LNCAP (cell line): Measurements from ENCODE around the gene ACSM6.

Experiments
- TF ChIP-seq, protein P1 (sequence below): fragments of 450-650 bp; IDR thresholded peaks from 2 replicates; pipeline ENCODE4 v1.5.1; 2017; ENCODE audit warnings: mild to moderate bottlenecking

Gene ACSM6

GRCh38 chr10:95273393-95274312 lies 79.6 kb downstream of the ACSM6 start:
- TF ChIP-seq, protein P1, sequence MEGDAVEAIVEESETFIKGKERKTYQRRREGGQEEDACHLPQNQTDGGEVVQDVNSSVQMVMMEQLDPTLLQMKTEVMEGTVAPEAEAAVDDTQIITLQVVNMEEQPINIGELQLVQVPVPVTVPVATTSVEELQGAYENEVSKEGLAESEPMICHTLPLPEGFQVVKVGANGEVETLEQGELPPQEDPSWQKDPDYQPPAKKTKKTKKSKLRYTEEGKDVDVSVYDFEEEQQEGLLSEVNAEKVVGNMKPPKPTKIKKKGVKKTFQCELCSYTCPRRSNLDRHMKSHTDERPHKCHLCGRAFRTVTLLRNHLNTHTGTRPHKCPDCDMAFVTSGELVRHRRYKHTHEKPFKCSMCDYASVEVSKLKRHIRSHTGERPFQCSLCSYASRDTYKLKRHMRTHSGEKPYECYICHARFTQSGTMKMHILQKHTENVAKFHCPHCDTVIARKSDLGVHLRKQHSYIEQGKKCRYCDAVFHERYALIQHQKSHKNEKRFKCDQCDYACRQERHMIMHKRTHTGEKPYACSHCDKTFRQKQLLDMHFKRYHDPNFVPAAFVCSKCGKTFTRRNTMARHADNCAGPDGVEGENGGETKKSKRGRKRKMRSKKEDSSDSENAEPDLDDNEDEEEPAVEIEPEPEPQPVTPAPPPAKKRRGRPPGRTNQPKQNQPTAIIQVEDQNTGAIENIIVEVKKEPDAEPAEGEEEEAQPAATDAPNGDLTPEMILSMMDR, result no peak

GRCh38 chr10:95275726-95276366 lies 81.8 kb downstream of the ACSM6 start:
- TF ChIP-seq, protein P1, result no peak

DNA sequence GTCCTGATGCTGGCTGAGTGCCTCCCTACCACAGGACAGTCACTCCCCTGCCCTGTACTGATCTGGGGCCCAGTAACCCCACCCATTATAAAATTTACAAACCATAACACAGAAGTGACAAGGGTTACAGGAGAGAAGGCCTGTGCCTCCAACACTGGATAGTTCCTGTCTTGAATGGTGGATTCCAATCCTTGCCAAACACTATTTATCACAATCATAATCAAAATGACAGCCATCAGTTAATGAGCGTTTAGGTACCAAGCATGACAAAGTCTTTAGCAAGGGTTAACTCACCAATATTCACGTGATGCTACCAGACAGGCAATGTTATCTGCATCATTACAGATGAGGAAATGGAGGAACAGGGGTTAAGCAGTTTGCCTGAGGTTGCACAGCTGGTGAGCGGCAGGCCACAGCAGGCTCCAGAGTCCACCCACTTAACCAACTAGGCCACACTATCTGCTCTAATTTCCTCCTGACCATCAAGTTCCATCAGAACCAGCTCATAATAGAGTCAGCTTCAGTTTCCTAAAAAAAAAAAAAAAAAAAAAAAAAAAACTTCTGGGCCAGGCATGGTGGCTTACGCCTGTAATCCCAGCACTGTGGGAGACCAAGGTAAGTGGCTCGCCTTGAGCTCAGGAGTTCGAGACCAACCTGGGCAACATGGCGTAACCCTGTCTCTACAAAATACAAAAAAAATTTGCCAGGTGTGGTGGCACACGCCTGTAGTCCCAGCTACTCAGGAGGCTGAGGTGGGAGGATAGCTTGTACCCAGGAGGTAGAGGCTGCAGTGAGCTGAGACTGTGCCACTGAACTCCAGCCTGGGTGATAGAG lies 82.5 kb downstream of the ACSM6 start:
- TF ChIP-seq, protein P1, result no peak

DNA sequence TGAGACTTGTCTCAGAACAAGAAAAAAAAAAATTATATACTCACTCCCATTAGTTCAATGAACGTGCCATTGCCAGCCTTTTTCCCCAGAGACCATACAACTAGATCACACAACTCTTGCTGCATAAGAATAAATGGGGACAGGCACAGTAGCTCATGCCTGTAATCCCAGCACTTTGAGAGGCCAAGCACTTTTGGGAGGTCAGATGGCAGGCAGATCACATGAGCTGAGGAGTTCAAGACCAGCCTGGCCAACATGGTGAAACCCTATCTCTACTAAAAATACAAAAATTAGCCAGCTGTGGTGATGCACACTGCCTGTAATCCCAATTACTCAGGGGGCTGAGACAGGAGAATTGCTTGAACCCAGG lies 83.1 kb downstream of the ACSM6 start:
- TF ChIP-seq, protein P1, result no peak

DNA sequence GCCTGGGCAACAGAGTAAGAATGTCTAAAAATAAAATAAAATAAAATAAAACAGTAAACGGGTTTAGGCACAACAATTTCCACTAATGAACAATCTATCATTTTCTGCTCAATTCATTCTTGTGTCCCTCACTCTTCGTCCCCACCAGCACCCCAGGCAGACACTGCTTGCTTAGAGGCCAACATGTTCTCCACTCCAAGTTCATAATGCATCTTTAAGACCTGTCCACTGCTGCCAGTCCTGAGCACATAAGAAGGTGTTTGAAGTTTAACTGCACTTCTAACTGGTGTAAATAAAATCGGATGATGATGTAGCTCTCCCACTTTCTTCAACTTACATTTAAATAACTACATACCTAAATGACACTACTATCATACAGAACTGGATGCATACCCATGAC lies 83.6 kb downstream of the ACSM6 start:
- TF ChIP-seq, protein P1, result no peak
